Transverse colon (tissue), 4 donors: ENCODE results near the gene TYW1.

Source experiments
- CTCF ChIP-seq, 5 experiments: fragments of 200-600 bp in 3 of 5; fragments of 450-650 bp in 2 of 5; sonication (generic) in 3 of 5; IDR thresholded peaks; 1 replicate in 2 of 5; 2 replicates in 3 of 5; pipeline ENCODE4 v1.5.1; 2016 to 2017; ENCODE audit warnings: antibody characterized with exemption in 5 of 5, inconsistent platforms in 3 of 5, mild to moderate bottlenecking in 2 of 5, moderate library complexity in 1 of 5
- EP300 ChIP-seq: sonication (generic); formaldehyde crosslinking; IDR thresholded peaks from one replicate; pipeline ENCODE4 v1.6.1; 2017; ENCODE audit warnings: antibody characterized with exemption, low read depth
- POLR2A ChIP-seq: fragments of 450-650 bp; IDR thresholded peaks from one replicate; pipeline ENCODE4 v1.6.1; 2016; ENCODE audit warnings: antibody characterized with exemption, mild to moderate bottlenecking, moderate library complexity
- POLR2AphosphoS5 ChIP-seq, 3 donors: sonication (generic); formaldehyde crosslinking; IDR thresholded peaks; one replicate each; pipeline ENCODE4 v1.6.1; 2016; ENCODE audit warnings: antibody characterized with exemption in 3 of 3

DNA sequence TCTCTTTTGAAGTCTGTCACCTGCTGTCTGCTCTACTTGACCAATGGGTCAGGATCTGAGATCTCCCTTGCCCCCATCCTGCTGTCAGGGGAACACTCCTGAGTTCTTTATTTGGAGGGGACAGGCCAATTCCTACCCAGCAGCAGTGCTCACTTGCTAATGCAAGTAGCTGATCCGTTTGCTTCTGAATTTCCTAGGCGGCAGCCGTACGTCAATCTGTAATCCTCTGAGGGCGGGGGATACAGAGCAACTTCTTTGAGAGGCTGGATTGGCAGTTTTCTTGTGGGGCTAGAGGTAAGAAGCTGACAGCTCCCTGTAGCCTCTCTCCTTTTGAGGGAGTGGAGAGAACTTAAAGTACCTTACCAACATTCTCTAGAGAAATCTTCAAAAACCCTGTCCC, 36.6 kb downstream of the TYW1 start:
- no peak for TF ChIP-seq POLR2AphosphoS5 (IDR thresholded peaks at IDR 0.05)
- TF ChIP-seq CTCF (IDR thresholded peaks at IDR 0.05): no peak
- no peak for TF ChIP-seq POLR2A
- TF ChIP-seq EP300: no peak
